Activated T-helper 9 cell treated with anti-CD3 and anti-CD28 coated beads, Interleukin-2, amount 50 U/mL, for 16 hours (primary cell): Measurements from ENCODE around the gene CBX6.

ENCODE experiments used
- DNase-seq: peaks from one replicate; pipeline ENCODE4 v3.0.0-alpha.2; 2020; ENCODE audit warnings: low read depth

Gene CBX6

GRCh38 chr22:38840129-38840528 lies 31.9 kb downstream of the CBX6 start:
- no peak for DNase-seq

- no peak for DNase-seq
Measured at GRCh38 chr22:38839686-38840085, 32.3 kb downstream of the CBX6 start.

- DNase-seq, result no peak
Measured at GRCh38 chr22:38837414-38837928, 34.5 kb downstream of the CBX6 start.

- no peak for DNase-seq
Measured at GRCh38 chr22:38835888-38836301, 36.1 kb downstream of the CBX6 start.

- DNase-seq, result no peak
Measured at GRCh38 chr22:38834991-38835390, 37.0 kb downstream of the CBX6 start.

- DNase-seq, result no peak
Measured at GRCh38 chr22:38834215-38834953, 37.6 kb downstream of the CBX6 start.

- DNase-seq, result no peak
Measured at GRCh38 chr22:38833061-38833460, 39.0 kb downstream of the CBX6 start.

- no peak for DNase-seq
Measured at GRCh38 chr22:38832005-38832978, 39.7 kb downstream of the CBX6 start.

GRCh38 chr22:38831166-38831945 lies 40.7 kb downstream of the CBX6 start:
- DNase-seq, result no peak

- DNase-seq, result no peak
Measured at GRCh38 chr22:38830845-38831108, 41.2 kb downstream of the CBX6 start.

GRCh38 chr22:38830026-38830844 lies 41.8 kb downstream of the CBX6 start:
- DNase-seq, result no peak

GRCh38 chr22:38829485-38829884 lies 42.5 kb downstream of the CBX6 start:
- DNase-seq, result no peak

- DNase-seq, result no peak
Measured at GRCh38 chr22:38828616-38829205, 43.3 kb downstream of the CBX6 start.

GRCh38 chr22:38828191-38828590 lies 43.8 kb downstream of the CBX6 start:
- DNase-seq, result no peak

- DNase-seq, result no peak
Measured at GRCh38 chr22:38827510-38827909, 44.5 kb downstream of the CBX6 start.

- DNase-seq, result no peak
Measured at GRCh38 chr22:38826801-38827200, 45.2 kb downstream of the CBX6 start.

GRCh38 chr22:38826386-38826785 lies 45.6 kb downstream of the CBX6 start:
- DNase-seq, result no peak

GRCh38 chr22:38824585-38824984 lies 47.4 kb downstream of the CBX6 start:
- no peak for DNase-seq

- no peak for DNase-seq
Measured at GRCh38 chr22:38823637-38824036, 48.4 kb downstream of the CBX6 start.

- no peak for DNase-seq
Measured at GRCh38 chr22:38823076-38823475, 48.9 kb downstream of the CBX6 start.

- DNase-seq, result no peak
Measured at GRCh38 chr22:38820020-38820419, 52.0 kb downstream of the CBX6 start.
